GM23338 (cell line): ENCODE results near the gene DIP2C. TPM values are rescaled to one million over a fixed set of nuclear protein-coding genes. Genes with fewer than 3 reads are reported as not detected.

Experiments
- ATAC-seq: fragments of 200-7000 bp; cut with Tn5 transposase; 3 replicates; pipeline ENCODE4 v1.9.1; 2020
- DNase-seq: peaks from one replicate; pipeline ENCODE4 v3.0.0-alpha.2; 2015; ENCODE audit warnings: low spot score
- H2AFZ ChIP-seq: fragments of 200-600 bp; sonication (generic); 2 replicates; pipeline ENCODE4 v1.8.0; 2016; ENCODE audit warnings: antibody characterized with exemption, mild to moderate bottlenecking, moderate library complexity
- H3F3A ChIP-seq: fragments of 200-600 bp; sonication (generic); replicated peaks from 2 replicates; pipeline ENCODE4 v1.8.0; 2017; ENCODE audit warnings: antibody characterized with exemption, mixed run types, low read depth
- H3K27ac ChIP-seq: fragments of 200-600 bp; sonication (generic); 2 replicates; pipeline ENCODE4 v1.6.1; 2016; ENCODE audit warnings: low read depth
- H3K27me3 ChIP-seq: fragments of 200-600 bp; sonication (generic); 2 replicates; pipeline ENCODE4 v1.8.0; 2016; ENCODE audit warnings: mild to moderate bottlenecking, mixed run types, moderate library complexity; ENCODE audit not compliant: insufficient read depth
- H3K36me3 ChIP-seq: fragments of 200-600 bp; sonication (generic); 2 replicates; pipeline ENCODE4 v1.8.0; 2016; ENCODE audit warnings: mild to moderate bottlenecking; ENCODE audit not compliant: insufficient read depth
- H3K4me1 ChIP-seq: fragments of 200-600 bp; sonication (generic); 2 replicates; pipeline ENCODE4 v1.8.0; 2016; ENCODE audit warnings: mild to moderate bottlenecking, moderate library complexity; ENCODE audit not compliant: insufficient read depth
- H3K4me2 ChIP-seq: fragments of 200-600 bp; sonication (generic); 2 replicates; pipeline ENCODE4 v1.7.1; 2017; ENCODE audit warnings: mixed run types
- H3K4me3 ChIP-seq: fragments of 200-600 bp; sonication (generic); 2 replicates; pipeline ENCODE4 v1.6.1; 2016; ENCODE audit warnings: mixed run types
- H3K79me2 ChIP-seq: fragments of 200-600 bp; sonication (generic); replicated peaks from 2 replicates; pipeline ENCODE4 v1.8.0; 2017; ENCODE audit warnings: mild to moderate bottlenecking; ENCODE audit not compliant: insufficient read depth
- H3K9me2 ChIP-seq: fragments of 200-600 bp; sonication (generic); 2 replicates; pipeline ENCODE4 v1.8.0; 2017; ENCODE audit not compliant: insufficient read depth
- H4K20me1 ChIP-seq: fragments of 200-600 bp; sonication (generic); replicated peaks from 2 replicates; pipeline ENCODE4 v1.8.0; 2017; ENCODE audit warnings: mild to moderate bottlenecking; ENCODE audit not compliant: insufficient read depth
- H3K27ac Mint-ChIP-seq: 2 replicates; pipeline ENCODE4 v1.8.0; 2020; ENCODE audit warnings: inconsistent platforms, mild to moderate bottlenecking, moderate library complexity, mixed read lengths
- H3K27me3 Mint-ChIP-seq: 3 replicates; pipeline ENCODE4 v1.8.0; 2022; ENCODE audit warnings: low read depth, mild to moderate bottlenecking, moderate library complexity, mixed read lengths, inconsistent platforms; ENCODE audit not compliant: insufficient read depth, poor library complexity
- H3K36me3 Mint-ChIP-seq: 3 replicates; pipeline ENCODE4 v1.8.0; 2021; ENCODE audit warnings: low read depth, mild to moderate bottlenecking, inconsistent platforms, moderate library complexity, mixed read lengths
- H3K4me1 Mint-ChIP-seq: 3 replicates; pipeline ENCODE4 v1.8.0; 2020; ENCODE audit warnings: mild to moderate bottlenecking, inconsistent platforms, mixed read lengths
- H3K4me3 Mint-ChIP-seq: 3 replicates; pipeline ENCODE4 v1.8.0; 2021; ENCODE audit warnings: moderate library complexity, mild to moderate bottlenecking, inconsistent platforms, mixed read lengths
- H3K9me3 Mint-ChIP-seq: 3 replicates; pipeline ENCODE4 v1.8.0; 2020; ENCODE audit warnings: moderate library complexity, mild to moderate bottlenecking, inconsistent platforms, mixed read lengths
- CREB1 ChIP-seq: fragments of 250-450 bp; sonication (Bioruptor Pico); IDR thresholded peaks from 2 replicates; pipeline ENCODE4 v1.5.0; 2020; ENCODE audit warnings: low read depth, mild to moderate bottlenecking, moderate library complexity
- EZH2 ChIP-seq: fragments of 200-600 bp; sonication (generic); IDR thresholded peaks from one replicate; pipeline ENCODE4 v1.8.0; 2017; ENCODE audit warnings: antibody characterized with exemption, mild to moderate bottlenecking, low read depth; ENCODE audit not compliant: unreplicated experiment
- EZH2phosphoT487 ChIP-seq: fragments of 200-600 bp; sonication (generic); IDR thresholded peaks from one replicate; pipeline ENCODE4 v1.8.1; 2018; ENCODE audit warnings: antibody characterized with exemption; ENCODE audit not compliant: unreplicated experiment
- JUNB ChIP-seq: IDR thresholded peaks from one replicate; pipeline ENCODE4 v1.6.1; 2016; ENCODE audit warnings: antibody characterized with exemption; ENCODE audit not compliant: unreplicated experiment
- NANOG ChIP-seq: IDR thresholded peaks from 2 replicates; pipeline ENCODE4 v1.6.1; 2016; ENCODE audit warnings: antibody characterized with exemption, borderline replicate concordance
- POLR2AphosphoS5 ChIP-seq: IDR thresholded peaks from 2 replicates; pipeline ENCODE4 v1.6.1; 2016; ENCODE audit warnings: antibody characterized with exemption, low read depth
- STAT1 ChIP-seq: IDR thresholded peaks from one replicate; pipeline ENCODE4 v1.6.1; 2016; ENCODE audit warnings: antibody characterized with exemption; ENCODE audit not compliant: unreplicated experiment
- ZNF114 ChIP-seq: fragments of 250-450 bp; sonication (Bioruptor Pico); IDR thresholded peaks from 2 replicates; pipeline ENCODE4 v1.5.0; 2020; ENCODE audit warnings: mild to moderate bottlenecking, moderate library complexity
- ZNF331 ChIP-seq: fragments of 250-450 bp; sonication (Bioruptor Pico); IDR thresholded peaks from 2 replicates; pipeline ENCODE4 v1.5.0; 2020; ENCODE audit warnings: low read depth, mild to moderate bottlenecking, moderate library complexity
- polyA plus RNA-seq: library from polyadenylated mRNA; unstranded; fragments of >200 nt; fragmentation: Nextera tagmentation; extraction: Ambion mirVana; gene quantifications from 2 replicates; pipeline ENCODE4 v1.2.1, GENCODE V29; 2016
- total RNA-seq: library from RNA; depleted of rRNA; stranded (reverse); fragments of >200 nt; shearing (Covaris generic); gene quantifications from 2 replicates; pipeline ENCODE4 v1.2.3, GENCODE V29; 2014
- TF ChIP-seq, protein P1 (sequence below): IDR thresholded peaks from one replicate; pipeline ENCODE4 v1.6.1; 2018; ENCODE audit warnings: antibody characterized with exemption; ENCODE audit not compliant: unreplicated experiment
- TF ChIP-seq, protein P2 (sequence below), 2 experiments: fragments of 200-600 bp in 1 of 2; sonication (generic) in 1 of 2; conservative IDR thresholded peaks; 2 replicates each; pipeline versions ENCODE4 v1.5.1 to v1.6.1; 2016 to 2017; ENCODE audit warnings: antibody characterized with exemption in 2 of 2, low read depth in 2 of 2, mild to moderate bottlenecking in 2 of 2, moderate library complexity in 1 of 2
- TF ChIP-seq, protein P3 (sequence below): IDR thresholded peaks from 2 replicates; pipeline ENCODE4 v1.6.1; 2016; ENCODE audit warnings: antibody characterized with exemption
- TF ChIP-seq, protein P4 (sequence below): fragments of 250-450 bp; sonication (Bioruptor Pico); IDR thresholded peaks from 2 replicates; pipeline ENCODE4 v1.5.0; 2020; ENCODE audit warnings: mild to moderate bottlenecking, moderate library complexity

Gene DIP2C
- total and polyA plus RNA-seq, 2 experiments from 2014 or later: 5.1 to 7.7 TPM

DNA sequence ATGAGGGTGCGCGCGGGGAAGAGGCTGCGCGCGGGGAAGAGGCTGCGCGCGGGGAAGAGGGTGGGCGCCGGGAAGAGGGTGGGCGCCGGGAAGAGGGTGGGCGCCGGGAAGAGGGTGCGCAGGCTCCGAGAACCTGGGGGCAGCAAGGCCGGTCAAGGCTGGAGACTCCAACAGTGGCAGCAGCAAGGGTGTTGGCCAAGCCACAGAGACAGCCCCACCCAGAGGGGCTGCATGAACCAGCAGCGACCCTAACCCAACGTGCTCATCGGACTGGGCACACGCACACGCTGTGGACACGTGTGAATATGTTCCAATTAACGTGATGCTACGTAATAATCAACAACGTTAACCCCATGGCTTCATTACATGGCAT is 48.8 kb downstream of the DIP2C start:
- no peaks in the 10 kb centered on the region for H3K9me2 ChIP-seq
- peaks cover 12% of the 10 kb centered on the region for H3K36me3 Mint-ChIP-seq
- H3K4me3 ChIP-seq: no peak overlapping the region
- H3K27ac ChIP-seq: no peak overlapping the region
- H3K4me1 ChIP-seq: peaks cover 6% of the 10 kb centered on the region; the same call in 1 of the 2 replicates
- H3K4me2 ChIP-seq: no peak overlapping the region
- H3F3A ChIP-seq: no peaks in the 10 kb centered on the region
- H3K79me2 ChIP-seq: peaks cover 37% of the 10 kb centered on the region
- H2AFZ ChIP-seq: no peak overlapping the region
- H4K20me1 ChIP-seq: peaks cover 13% of the 10 kb centered on the region
- no peak overlapping the region for H3K27ac Mint-ChIP-seq
- no peak for ATAC-seq
- TF ChIP-seq EZH2 (no peak), ZNF331 (no peak), NANOG (no peak), STAT1 (no peak), JUNB (no peak), POLR2AphosphoS5 (no peak), EZH2phosphoT487 (no peak), ZNF114 (CRISPR knock-in tag) (no peak), CREB1 (CRISPR knock-in tag) (no peak)
- TF ChIP-seq, protein P1, sequence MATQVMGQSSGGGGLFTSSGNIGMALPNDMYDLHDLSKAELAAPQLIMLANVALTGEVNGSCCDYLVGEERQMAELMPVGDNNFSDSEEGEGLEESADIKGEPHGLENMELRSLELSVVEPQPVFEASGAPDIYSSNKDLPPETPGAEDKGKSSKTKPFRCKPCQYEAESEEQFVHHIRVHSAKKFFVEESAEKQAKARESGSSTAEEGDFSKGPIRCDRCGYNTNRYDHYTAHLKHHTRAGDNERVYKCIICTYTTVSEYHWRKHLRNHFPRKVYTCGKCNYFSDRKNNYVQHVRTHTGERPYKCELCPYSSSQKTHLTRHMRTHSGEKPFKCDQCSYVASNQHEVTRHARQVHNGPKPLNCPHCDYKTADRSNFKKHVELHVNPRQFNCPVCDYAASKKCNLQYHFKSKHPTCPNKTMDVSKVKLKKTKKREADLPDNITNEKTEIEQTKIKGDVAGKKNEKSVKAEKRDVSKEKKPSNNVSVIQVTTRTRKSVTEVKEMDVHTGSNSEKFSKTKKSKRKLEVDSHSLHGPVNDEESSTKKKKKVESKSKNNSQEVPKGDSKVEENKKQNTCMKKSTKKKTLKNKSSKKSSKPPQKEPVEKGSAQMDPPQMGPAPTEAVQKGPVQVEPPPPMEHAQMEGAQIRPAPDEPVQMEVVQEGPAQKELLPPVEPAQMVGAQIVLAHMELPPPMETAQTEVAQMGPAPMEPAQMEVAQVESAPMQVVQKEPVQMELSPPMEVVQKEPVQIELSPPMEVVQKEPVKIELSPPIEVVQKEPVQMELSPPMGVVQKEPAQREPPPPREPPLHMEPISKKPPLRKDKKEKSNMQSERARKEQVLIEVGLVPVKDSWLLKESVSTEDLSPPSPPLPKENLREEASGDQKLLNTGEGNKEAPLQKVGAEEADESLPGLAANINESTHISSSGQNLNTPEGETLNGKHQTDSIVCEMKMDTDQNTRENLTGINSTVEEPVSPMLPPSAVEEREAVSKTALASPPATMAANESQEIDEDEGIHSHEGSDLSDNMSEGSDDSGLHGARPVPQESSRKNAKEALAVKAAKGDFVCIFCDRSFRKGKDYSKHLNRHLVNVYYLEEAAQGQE: no peak
- TF ChIP-seq, protein P2, sequence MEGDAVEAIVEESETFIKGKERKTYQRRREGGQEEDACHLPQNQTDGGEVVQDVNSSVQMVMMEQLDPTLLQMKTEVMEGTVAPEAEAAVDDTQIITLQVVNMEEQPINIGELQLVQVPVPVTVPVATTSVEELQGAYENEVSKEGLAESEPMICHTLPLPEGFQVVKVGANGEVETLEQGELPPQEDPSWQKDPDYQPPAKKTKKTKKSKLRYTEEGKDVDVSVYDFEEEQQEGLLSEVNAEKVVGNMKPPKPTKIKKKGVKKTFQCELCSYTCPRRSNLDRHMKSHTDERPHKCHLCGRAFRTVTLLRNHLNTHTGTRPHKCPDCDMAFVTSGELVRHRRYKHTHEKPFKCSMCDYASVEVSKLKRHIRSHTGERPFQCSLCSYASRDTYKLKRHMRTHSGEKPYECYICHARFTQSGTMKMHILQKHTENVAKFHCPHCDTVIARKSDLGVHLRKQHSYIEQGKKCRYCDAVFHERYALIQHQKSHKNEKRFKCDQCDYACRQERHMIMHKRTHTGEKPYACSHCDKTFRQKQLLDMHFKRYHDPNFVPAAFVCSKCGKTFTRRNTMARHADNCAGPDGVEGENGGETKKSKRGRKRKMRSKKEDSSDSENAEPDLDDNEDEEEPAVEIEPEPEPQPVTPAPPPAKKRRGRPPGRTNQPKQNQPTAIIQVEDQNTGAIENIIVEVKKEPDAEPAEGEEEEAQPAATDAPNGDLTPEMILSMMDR (conservative IDR thresholded peaks at IDR 0.05; ENCODE audit: low read depth in 2 of 2): no peak
- TF ChIP-seq, protein P3, sequence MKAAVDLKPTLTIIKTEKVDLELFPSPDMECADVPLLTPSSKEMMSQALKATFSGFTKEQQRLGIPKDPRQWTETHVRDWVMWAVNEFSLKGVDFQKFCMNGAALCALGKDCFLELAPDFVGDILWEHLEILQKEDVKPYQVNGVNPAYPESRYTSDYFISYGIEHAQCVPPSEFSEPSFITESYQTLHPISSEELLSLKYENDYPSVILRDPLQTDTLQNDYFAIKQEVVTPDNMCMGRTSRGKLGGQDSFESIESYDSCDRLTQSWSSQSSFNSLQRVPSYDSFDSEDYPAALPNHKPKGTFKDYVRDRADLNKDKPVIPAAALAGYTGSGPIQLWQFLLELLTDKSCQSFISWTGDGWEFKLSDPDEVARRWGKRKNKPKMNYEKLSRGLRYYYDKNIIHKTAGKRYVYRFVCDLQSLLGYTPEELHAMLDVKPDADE: no peak
- TF ChIP-seq, protein P4, sequence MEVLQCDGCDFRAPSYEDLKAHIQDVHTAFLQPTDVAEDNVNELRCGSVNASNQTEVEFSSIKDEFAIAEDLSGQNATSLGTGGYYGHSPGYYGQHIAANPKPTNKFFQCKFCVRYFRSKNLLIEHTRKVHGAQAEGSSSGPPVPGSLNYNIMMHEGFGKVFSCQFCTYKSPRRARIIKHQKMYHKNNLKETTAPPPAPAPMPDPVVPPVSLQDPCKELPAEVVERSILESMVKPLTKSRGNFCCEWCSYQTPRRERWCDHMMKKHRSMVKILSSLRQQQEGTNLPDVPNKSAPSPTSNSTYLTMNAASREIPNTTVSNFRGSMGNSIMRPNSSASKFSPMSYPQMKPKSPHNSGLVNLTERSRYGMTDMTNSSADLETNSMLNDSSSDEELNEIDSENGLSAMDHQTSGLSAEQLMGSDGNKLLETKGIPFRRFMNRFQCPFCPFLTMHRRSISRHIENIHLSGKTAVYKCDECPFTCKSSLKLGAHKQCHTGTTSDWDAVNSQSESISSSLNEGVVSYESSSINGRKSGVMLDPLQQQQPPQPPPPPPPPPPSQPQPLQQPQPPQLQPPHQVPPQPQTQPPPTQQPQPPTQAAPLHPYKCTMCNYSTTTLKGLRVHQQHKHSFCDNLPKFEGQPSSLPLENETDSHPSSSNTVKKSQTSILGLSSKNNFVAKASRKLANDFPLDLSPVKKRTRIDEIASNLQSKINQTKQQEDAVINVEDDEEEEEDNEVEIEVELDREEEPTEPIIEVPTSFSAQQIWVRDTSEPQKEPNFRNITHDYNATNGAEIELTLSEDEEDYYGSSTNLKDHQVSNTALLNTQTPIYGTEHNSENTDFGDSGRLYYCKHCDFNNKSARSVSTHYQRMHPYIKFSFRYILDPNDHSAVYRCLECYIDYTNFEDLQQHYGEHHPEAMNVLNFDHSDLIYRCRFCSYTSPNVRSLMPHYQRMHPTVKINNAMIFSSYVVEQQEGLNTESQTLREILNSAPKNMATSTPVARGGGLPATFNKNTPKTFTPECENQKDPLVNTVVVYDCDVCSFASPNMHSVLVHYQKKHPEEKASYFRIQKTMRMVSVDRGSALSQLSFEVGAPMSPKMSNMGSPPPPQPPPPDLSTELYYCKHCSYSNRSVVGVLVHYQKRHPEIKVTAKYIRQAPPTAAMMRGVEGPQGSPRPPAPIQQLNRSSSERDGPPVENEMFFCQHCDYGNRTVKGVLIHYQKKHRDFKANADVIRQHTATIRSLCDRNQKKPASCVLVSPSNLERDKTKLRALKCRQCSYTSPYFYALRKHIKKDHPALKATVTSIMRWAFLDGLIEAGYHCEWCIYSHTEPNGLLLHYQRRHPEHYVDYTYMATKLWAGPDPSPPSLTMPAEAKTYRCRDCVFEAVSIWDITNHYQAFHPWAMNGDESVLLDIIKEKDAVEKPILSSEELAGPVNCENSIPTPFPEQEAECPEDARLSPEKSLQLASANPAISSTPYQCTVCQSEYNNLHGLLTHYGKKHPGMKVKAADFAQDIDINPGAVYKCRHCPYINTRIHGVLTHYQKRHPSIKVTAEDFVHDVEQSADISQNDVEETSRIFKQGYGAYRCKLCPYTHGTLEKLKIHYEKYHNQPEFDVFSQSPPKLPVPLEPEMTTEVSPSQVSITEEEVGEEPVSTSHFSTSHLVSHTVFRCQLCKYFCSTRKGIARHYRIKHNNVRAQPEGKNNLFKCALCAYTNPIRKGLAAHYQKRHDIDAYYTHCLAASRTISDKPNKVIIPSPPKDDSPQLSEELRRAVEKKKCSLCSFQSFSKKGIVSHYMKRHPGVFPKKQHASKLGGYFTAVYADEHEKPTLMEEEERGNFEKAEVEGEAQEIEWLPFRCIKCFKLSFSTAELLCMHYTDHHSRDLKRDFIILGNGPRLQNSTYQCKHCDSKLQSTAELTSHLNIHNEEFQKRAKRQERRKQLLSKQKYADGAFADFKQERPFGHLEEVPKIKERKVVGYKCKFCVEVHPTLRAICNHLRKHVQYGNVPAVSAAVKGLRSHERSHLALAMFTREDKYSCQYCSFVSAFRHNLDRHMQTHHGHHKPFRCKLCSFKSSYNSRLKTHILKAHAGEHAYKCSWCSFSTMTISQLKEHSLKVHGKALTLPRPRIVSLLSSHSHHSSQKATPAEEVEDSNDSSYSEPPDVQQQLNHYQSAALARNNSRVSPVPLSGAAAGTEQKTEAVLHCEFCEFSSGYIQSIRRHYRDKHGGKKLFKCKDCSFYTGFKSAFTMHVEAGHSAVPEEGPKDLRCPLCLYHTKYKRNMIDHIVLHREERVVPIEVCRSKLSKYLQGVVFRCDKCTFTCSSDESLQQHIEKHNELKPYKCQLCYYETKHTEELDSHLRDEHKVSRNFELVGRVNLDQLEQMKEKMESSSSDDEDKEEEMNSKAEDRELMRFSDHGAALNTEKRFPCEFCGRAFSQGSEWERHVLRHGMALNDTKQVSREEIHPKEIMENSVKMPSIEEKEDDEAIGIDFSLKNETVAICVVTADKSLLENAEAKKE (CRISPR knock-in tag): no peak
- H3K27me3 ChIP-seq: no peaks in the 10 kb centered on the region
- peaks cover 16% of the 10 kb centered on the region for H3K4me1 Mint-ChIP-seq
- peaks cover 5% of the 10 kb centered on the region for H3K9me3 Mint-ChIP-seq
- DNase-seq: no peak
- no peak overlapping the region for H3K4me3 Mint-ChIP-seq
- peaks cover 8% of the 10 kb centered on the region for H3K27me3 Mint-ChIP-seq
- no peaks in the 10 kb centered on the region for H3K36me3 ChIP-seq
